HEK293T (cell line): ENCODE data around the gene CFAP73.

Experiments
- ARNT ChIP-seq: fragments of 450-650 bp; IDR thresholded peaks from 2 replicates; pipeline ENCODE4 v1.6.1; 2017; ENCODE audit warnings: mild to moderate bottlenecking
- BHLHE40 ChIP-seq: fragments of 450-650 bp; IDR thresholded peaks from 2 replicates; pipeline ENCODE4 v1.6.1; 2016; ENCODE audit warnings: mild to moderate bottlenecking, moderate library complexity, borderline replicate concordance
- CTBP1 ChIP-seq: fragments of 450-650 bp; IDR thresholded peaks from 2 replicates; pipeline ENCODE4 v1.6.1; 2016; ENCODE audit warnings: borderline replicate concordance
- ELF4 ChIP-seq: fragments of 450-650 bp; IDR thresholded peaks from 2 replicates; pipeline ENCODE4 v1.6.1; 2017; ENCODE audit warnings: antibody characterized with exemption
- FOXA1 ChIP-seq: fragments of 450-650 bp; IDR thresholded peaks from 2 replicates; pipeline ENCODE4 v1.6.1; 2016; ENCODE audit warnings: mild to moderate bottlenecking
- FOXM1 ChIP-seq: fragments of 450-650 bp; IDR thresholded peaks from 2 replicates; pipeline ENCODE4 v1.6.1; 2017; ENCODE audit warnings: mild to moderate bottlenecking, borderline replicate concordance
- HDGF ChIP-seq: fragments of 450-650 bp; IDR thresholded peaks from 2 replicates; pipeline ENCODE4 v1.6.1; 2017; ENCODE audit warnings: antibody characterized with exemption, borderline replicate concordance
- L3MBTL2 ChIP-seq: fragments of 450-650 bp; conservative IDR thresholded peaks from 2 replicates; pipeline ENCODE4 v1.6.1; 2016; ENCODE audit warnings: mild to moderate bottlenecking
- NFRKB ChIP-seq: fragments of 450-650 bp; IDR thresholded peaks from 2 replicates; pipeline ENCODE4 v1.6.1; 2016; ENCODE audit warnings: mild to moderate bottlenecking, moderate library complexity
- SP1 ChIP-seq: fragments of 450-650 bp; IDR thresholded peaks from 2 replicates; pipeline ENCODE4 v1.6.1; 2017
- SUZ12 ChIP-seq: fragments of 450-650 bp; IDR thresholded peaks from 2 replicates; pipeline ENCODE4 v1.6.1; 2016; ENCODE audit warnings: mild to moderate bottlenecking
- ZNF384 ChIP-seq: fragments of 450-650 bp; IDR thresholded peaks from 2 replicates; pipeline ENCODE4 v1.6.1; 2016

DNA sequence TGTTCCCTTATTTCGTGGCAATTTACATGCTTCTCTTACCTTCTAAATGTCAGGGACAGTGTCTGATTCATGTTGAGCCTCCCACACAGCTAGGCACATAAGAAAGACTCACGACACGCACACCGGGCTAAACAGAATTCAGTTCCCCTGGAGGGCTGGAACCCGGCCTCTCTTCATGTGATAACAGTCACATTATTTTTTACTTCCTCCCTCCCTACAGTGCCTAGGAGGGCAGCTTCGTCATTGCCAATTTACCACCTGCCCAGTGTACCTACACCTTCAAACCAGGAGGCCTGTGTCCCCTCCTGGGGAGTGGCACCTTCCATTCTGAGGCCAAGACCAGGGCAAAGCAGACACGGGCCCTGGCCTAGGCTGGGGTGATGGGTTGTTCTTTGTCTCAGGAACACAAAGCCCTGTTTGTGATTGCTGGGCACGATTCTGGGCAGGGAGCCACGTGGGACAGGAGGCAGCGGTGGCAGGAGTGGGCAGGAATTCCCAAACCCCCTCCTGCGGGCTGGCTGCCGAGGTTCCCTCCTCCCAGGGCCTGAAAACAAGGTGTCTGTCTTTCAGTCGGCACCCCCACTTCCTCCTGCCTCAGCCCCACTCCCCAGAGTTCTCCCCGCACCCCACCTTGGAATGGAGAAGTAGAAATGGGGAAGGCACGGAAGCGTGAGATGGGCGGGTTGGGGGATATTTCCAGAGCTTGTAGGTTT lies 7.2 kb upstream of the CFAP73 start:
- TF ChIP-seq ELF4 (no peak), SUZ12 (no peak), HDGF (no peak), ARNT (no peak), FOXM1 (no peak), FOXA1 (no peak), BHLHE40 (no peak), CTBP1 (no peak), SP1 (no peak), ZNF384 (no peak), NFRKB (no peak), L3MBTL2 (no peak)
